ENCODE measurements around the gene TTC21A. TPM values are rescaled to one million over a fixed set of nuclear protein-coding genes. Genes with fewer than 3 reads are reported as not detected.
A peak's percentile ranks its signal among the peaks of the same experiment; 100 is the strongest.

TTC21A gene
- total RNA-seq, 1 experiment from 2014 or later: 7.7 TPM

DNA sequence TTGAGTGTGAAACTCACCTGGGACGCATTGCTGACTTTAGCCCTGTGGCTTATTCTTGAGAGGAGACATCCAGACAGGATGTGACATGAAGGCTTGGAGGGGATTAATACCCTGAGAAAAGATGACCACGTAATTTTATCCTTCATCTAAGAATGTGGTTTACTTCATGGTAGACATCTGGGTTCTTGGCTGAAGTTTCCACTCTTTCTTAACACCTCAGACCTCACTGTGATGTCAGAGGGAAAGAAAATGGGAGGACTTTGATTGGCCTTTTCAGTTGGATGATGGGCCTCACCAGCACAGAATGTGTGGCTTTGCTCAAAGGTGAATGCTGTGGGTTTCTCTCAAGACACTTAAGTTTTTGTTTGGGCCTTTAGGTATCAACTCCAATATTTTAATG lies 16.6 kb upstream of the TTC21A start:
- POLR2A ChIA-PET: no interaction called here
- ATAC-seq: no peak
- intact Hi-C loops (cut with micrococcal nuclease; ENCODE audit: unreplicated experiment): no loop called here
- CTCF ChIA-PET: no interaction called here
- no peak overlapping the region for H3K4me3 ChIP-seq (ENCODE audit: low read depth in 2 of 2, low read length in 2 of 2)
- H3K36me3 ChIP-seq (ENCODE audit: control insufficient read depth, insufficient read depth, low read length): no peaks in the 10 kb centered on the region; the same call in none of the 2 replicates
- BruUV-seq (replicated peaks): no TSS peak
- DNase-seq (ENCODE audit: low read depth, low spot score): no peak
- TF ChIP-seq, protein P1, sequence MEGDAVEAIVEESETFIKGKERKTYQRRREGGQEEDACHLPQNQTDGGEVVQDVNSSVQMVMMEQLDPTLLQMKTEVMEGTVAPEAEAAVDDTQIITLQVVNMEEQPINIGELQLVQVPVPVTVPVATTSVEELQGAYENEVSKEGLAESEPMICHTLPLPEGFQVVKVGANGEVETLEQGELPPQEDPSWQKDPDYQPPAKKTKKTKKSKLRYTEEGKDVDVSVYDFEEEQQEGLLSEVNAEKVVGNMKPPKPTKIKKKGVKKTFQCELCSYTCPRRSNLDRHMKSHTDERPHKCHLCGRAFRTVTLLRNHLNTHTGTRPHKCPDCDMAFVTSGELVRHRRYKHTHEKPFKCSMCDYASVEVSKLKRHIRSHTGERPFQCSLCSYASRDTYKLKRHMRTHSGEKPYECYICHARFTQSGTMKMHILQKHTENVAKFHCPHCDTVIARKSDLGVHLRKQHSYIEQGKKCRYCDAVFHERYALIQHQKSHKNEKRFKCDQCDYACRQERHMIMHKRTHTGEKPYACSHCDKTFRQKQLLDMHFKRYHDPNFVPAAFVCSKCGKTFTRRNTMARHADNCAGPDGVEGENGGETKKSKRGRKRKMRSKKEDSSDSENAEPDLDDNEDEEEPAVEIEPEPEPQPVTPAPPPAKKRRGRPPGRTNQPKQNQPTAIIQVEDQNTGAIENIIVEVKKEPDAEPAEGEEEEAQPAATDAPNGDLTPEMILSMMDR (IDR thresholded peaks at IDR 0.05): no peak
- no peak for TF ChIP-seq SIN3A (IDR thresholded peaks at IDR 0.05; ENCODE audit: borderline replicate concordance, insufficient read depth, low read depth, low read length)
- TF ChIP-seq, protein P2, sequence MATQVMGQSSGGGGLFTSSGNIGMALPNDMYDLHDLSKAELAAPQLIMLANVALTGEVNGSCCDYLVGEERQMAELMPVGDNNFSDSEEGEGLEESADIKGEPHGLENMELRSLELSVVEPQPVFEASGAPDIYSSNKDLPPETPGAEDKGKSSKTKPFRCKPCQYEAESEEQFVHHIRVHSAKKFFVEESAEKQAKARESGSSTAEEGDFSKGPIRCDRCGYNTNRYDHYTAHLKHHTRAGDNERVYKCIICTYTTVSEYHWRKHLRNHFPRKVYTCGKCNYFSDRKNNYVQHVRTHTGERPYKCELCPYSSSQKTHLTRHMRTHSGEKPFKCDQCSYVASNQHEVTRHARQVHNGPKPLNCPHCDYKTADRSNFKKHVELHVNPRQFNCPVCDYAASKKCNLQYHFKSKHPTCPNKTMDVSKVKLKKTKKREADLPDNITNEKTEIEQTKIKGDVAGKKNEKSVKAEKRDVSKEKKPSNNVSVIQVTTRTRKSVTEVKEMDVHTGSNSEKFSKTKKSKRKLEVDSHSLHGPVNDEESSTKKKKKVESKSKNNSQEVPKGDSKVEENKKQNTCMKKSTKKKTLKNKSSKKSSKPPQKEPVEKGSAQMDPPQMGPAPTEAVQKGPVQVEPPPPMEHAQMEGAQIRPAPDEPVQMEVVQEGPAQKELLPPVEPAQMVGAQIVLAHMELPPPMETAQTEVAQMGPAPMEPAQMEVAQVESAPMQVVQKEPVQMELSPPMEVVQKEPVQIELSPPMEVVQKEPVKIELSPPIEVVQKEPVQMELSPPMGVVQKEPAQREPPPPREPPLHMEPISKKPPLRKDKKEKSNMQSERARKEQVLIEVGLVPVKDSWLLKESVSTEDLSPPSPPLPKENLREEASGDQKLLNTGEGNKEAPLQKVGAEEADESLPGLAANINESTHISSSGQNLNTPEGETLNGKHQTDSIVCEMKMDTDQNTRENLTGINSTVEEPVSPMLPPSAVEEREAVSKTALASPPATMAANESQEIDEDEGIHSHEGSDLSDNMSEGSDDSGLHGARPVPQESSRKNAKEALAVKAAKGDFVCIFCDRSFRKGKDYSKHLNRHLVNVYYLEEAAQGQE (IDR thresholded peaks at IDR 0.05; ENCODE audit: insufficient read depth in 1 of 2, low read depth in 2 of 2, low read length in 1 of 2): no peak
- no peak for TF ChIP-seq POLR2AphosphoS5 (IDR thresholded peaks at IDR 0.05; ENCODE audit: low read depth, low read length)
- TF ChIP-seq TCF7L2 (IDR thresholded peaks at IDR 0.05; ENCODE audit: low read depth, low read length): no peak
- H3K9me3 ChIP-seq (ENCODE audit: control insufficient read depth, insufficient read depth, low read depth, low read length): no peaks in the 10 kb centered on the region
- H3K27me3 ChIP-seq (ENCODE audit: control insufficient read depth, insufficient read depth, low read length): no peaks in the 10 kb centered on the region
- in situ Hi-C loops (cut with HindIII; ENCODE audit: low pct_unique_long_range_greater_than_20kb, low sequenced_read_pairs): no loop called here
- H3K27ac ChIP-seq (ENCODE audit: low read length): no peak overlapping the region
- no peaks in the 10 kb centered on the region for H3K4me1 ChIP-seq (ENCODE audit: control insufficient read depth, insufficient read depth, low read length)

DNA sequence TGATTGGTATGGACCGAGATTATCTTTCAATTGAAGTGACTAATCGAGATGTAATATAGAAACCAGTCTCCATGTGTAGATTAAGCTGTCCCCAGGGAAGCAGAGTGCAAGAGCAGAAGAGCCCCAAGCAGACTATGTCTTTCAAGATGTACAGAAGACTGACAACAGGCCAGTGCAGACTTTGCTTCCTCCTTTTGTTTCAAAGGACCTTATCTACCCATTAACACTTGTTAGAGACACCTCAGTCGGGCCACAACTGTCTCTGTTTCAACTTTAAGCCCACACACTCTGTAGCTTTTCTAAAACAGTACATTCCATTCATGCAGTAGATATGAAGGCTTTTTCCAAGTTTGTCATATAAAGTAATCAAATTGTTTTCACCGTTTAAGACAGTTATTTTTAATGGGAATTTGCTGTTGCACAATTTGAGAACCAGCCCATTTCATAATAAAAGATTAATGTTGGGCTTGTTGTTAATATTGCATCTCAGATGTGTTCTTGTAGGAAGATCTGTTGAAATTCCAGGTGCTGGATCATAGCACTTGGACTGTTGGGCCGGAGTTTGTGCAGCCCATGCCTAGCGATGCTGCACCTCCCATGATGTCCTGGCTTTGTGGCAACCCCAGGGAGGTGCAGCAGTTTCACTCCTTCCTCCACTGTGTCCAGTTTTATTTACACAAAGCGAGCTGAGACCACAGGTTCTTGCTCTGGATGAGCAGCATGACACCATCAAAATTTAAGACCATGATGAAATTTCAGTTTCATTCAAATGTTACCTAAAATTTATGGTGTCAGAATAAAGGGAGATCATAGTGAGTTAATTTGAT lies 12.4 kb upstream of the TTC21A start:
- no peak for DNase-seq (ENCODE audit: low read depth, low spot score)
- intact Hi-C loops (cut with micrococcal nuclease; ENCODE audit: unreplicated experiment) (no loop called here), in situ Hi-C loops (cut with HindIII; ENCODE audit: low pct_unique_long_range_greater_than_20kb, low sequenced_read_pairs) (no loop called here)
- BruUV-seq (replicated peaks): TSS peak; percentile 45
- POLR2A ChIA-PET: no interaction called here
- no peak overlapping the region for H3K4me3 ChIP-seq (ENCODE audit: low read depth in 2 of 2, low read length in 2 of 2)
- no peak for ATAC-seq
- H3K4me1 ChIP-seq (ENCODE audit: control insufficient read depth, insufficient read depth, low read length): no peaks in the 10 kb centered on the region
- H3K27ac ChIP-seq (ENCODE audit: low read length): no peak overlapping the region
- TF ChIP-seq SIN3A (IDR thresholded peaks at IDR 0.05; ENCODE audit: borderline replicate concordance, insufficient read depth, low read depth, low read length) (no peak), TCF7L2 (IDR thresholded peaks at IDR 0.05; ENCODE audit: low read depth, low read length) (no peak), POLR2AphosphoS5 (IDR thresholded peaks at IDR 0.05; ENCODE audit: low read depth, low read length) (no peak)
- TF ChIP-seq, protein P1 (IDR thresholded peaks at IDR 0.05): no peak
- TF ChIP-seq, protein P2 (IDR thresholded peaks at IDR 0.05; ENCODE audit: insufficient read depth in 1 of 2, low read depth in 2 of 2, low read length in 1 of 2): no peak
- H3K9me3 ChIP-seq (ENCODE audit: control insufficient read depth, insufficient read depth, low read depth, low read length): no peaks in the 10 kb centered on the region
- H3K36me3 ChIP-seq (ENCODE audit: control insufficient read depth, insufficient read depth, low read length): no peaks in the 10 kb centered on the region; the same call in none of the 2 replicates
- CTCF ChIA-PET: no interaction called here
- H3K27me3 ChIP-seq (ENCODE audit: control insufficient read depth, insufficient read depth, low read length): no peaks in the 10 kb centered on the region

Data from Panc1 (cell line).